ENCODE results near the gene ZNF74.

ZNF74 gene

GRCh38 chr22:20428496-20429253 is 34.7 kb downstream of the ZNF74 start:
- DNase-seq (ENCODE audit: low spot score in 2 of 2) (no peak), ATAC-seq (replicated peaks; ENCODE audit: extremely low read depth, poor library complexity, severe bottlenecking) (no peak)
- Mint-ChIP-seq H3K27me3 (peaks cover 24% of the 10 kb centered on the region), H3K27ac (ENCODE audit: low read depth) (peak overlapping the region; percentile 79), H3K9me3 (no peaks in the 10 kb centered on the region), H3K4me3 (peak overlapping the region; percentile 77), H3K4me1 (peaks cover 25% of the 10 kb centered on the region), H3K36me3 (ENCODE audit: insufficient read depth) (peaks cover 6% of the 10 kb centered on the region)

GRCh38 chr22:20429254-20430100 is 35.5 kb downstream of the ZNF74 start:
- Mint-ChIP-seq H3K36me3 (ENCODE audit: insufficient read depth) (peaks cover 6% of the 10 kb centered on the region), H3K27ac (ENCODE audit: low read depth) (peak overlapping the region; percentile 79), H3K9me3 (no peaks in the 10 kb centered on the region), H3K4me1 (peaks cover 25% of the 10 kb centered on the region), H3K27me3 (peaks cover 32% of the 10 kb centered on the region), H3K4me3 (peak overlapping the region; percentile 77)
- DNase-seq (ENCODE audit: low spot score in 2 of 2) (peak; percentile 57 to 59), ATAC-seq (replicated peaks; ENCODE audit: extremely low read depth, poor library complexity, severe bottlenecking) (peak; percentile 65)

DNA sequence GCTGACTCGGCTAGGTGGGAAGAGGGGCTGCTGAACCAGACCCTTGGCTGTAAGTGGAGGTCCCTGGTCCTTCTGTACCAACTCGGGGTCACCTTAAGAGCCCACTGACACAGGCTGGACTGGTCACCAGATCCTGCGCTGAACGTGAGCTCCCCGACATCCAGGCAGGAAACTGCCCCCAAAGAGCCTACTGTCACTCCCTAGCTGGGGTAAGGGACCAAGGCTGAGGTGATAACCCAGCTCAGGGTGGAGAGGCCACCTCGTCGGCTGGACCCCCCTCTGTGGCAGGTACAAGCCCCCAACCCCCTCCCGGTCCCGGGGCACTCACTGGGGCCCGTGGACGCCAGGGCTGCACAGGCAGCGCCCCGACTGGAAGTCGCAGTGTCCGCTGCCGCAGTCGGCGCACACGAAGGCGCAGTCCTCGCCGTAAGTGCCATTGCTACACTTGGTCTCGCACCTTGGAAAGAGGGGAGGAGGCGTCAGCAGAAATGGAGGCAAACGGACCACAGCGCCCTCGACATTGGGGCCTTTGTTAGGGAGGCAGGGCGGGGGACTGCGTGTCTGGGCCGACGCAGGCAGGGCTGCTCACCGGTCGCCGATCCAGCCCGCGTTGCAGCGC is 36.3 kb downstream of the ZNF74 start:
- peaks cover 4% of the 10 kb centered on the region for H3K36me3 Mint-ChIP-seq (ENCODE audit: insufficient read depth)
- DNase-seq (ENCODE audit: low spot score in 2 of 2) = no peak
- peak overlapping the region; percentile 77 for H3K4me3 Mint-ChIP-seq
- peak; percentile 19 for ATAC-seq (replicated peaks; ENCODE audit: extremely low read depth, poor library complexity, severe bottlenecking)
- peaks cover 39% of the 10 kb centered on the region for H3K27me3 Mint-ChIP-seq
- H3K4me1 Mint-ChIP-seq = peaks cover 25% of the 10 kb centered on the region
- no peaks in the 10 kb centered on the region for H3K9me3 Mint-ChIP-seq
- H3K27ac Mint-ChIP-seq (ENCODE audit: low read depth) = no peak overlapping the region

DNA sequence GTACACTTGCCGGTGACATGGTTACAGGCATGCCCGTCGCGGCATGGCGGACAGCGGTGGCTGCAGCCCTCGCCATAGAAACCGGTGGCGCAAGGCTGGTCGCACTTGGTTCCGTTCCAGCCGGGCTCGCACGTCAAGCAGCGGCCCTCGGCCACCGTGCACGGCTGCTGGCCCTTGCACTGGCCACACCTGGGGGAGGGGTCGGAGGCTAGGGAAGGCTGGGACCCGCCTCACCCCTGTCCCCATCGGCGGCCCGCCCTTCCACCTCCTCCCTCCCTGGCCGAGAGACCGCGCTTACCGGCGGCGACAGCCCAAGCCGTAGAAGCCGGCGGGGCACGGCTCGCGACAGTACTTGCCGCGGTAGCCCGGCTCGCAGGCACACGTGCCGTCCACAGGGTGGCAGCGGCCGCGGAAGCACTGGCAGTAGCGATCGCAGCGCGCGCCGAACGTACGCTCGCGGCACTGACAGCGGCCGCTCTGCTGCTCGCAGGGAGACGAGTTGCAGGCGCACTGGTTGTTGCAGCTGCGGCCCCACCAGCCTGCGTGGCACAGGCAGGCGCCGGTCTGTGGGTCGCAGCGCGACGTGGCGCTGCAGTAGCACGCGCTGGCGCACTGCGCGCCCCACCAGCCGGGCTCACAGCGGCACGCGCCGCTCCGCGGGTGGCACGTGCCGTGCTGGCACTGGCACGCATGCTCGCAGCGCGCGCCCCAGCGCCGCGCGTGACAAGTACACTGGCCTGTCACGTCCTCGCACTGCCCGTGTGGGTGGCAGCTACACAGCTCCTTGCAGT is 37.0 kb downstream of the ZNF74 start:
- peak overlapping the region; percentile 77 for H3K4me3 Mint-ChIP-seq
- peak; percentile 65 for ATAC-seq (replicated peaks; ENCODE audit: extremely low read depth, poor library complexity, severe bottlenecking)
- H3K36me3 Mint-ChIP-seq (ENCODE audit: insufficient read depth) = peaks cover 4% of the 10 kb centered on the region
- H3K4me1 Mint-ChIP-seq = peaks cover 25% of the 10 kb centered on the region
- no peak overlapping the region for H3K27ac Mint-ChIP-seq (ENCODE audit: low read depth)
- H3K9me3 Mint-ChIP-seq = no peaks in the 10 kb centered on the region
- H3K27me3 Mint-ChIP-seq = peaks cover 46% of the 10 kb centered on the region
- peak; percentile 46 to 49 for DNase-seq (ENCODE audit: low spot score in 2 of 2)

GRCh38 chr22:20431511-20432192 is 37.7 kb downstream of the ZNF74 start:
- Mint-ChIP-seq H3K4me3 (peak overlapping the region; percentile 73), H3K27me3 (peaks cover 49% of the 10 kb centered on the region), H3K9me3 (no peaks in the 10 kb centered on the region), H3K4me1 (peaks cover 26% of the 10 kb centered on the region), H3K36me3 (ENCODE audit: insufficient read depth) (peaks cover 4% of the 10 kb centered on the region), H3K27ac (ENCODE audit: low read depth) (no peak overlapping the region)
- no peak for DNase-seq (ENCODE audit: low spot score in 2 of 2)
- ATAC-seq (replicated peaks; ENCODE audit: extremely low read depth, poor library complexity, severe bottlenecking) = no peak

GRCh38 chr22:20432244-20432686 is 38.3 kb downstream of the ZNF74 start:
- H3K4me1 Mint-ChIP-seq = peaks cover 32% of the 10 kb centered on the region
- peaks cover 4% of the 10 kb centered on the region for H3K36me3 Mint-ChIP-seq (ENCODE audit: insufficient read depth)
- H3K4me3 Mint-ChIP-seq = peak overlapping the region; percentile 73
- no peak for ATAC-seq (replicated peaks; ENCODE audit: extremely low read depth, poor library complexity, severe bottlenecking)
- H3K27ac Mint-ChIP-seq (ENCODE audit: low read depth) = no peak overlapping the region
- peaks cover 51% of the 10 kb centered on the region for H3K27me3 Mint-ChIP-seq
- no peak for DNase-seq (ENCODE audit: low spot score in 2 of 2)
- no peaks in the 10 kb centered on the region for H3K9me3 Mint-ChIP-seq

DNA sequence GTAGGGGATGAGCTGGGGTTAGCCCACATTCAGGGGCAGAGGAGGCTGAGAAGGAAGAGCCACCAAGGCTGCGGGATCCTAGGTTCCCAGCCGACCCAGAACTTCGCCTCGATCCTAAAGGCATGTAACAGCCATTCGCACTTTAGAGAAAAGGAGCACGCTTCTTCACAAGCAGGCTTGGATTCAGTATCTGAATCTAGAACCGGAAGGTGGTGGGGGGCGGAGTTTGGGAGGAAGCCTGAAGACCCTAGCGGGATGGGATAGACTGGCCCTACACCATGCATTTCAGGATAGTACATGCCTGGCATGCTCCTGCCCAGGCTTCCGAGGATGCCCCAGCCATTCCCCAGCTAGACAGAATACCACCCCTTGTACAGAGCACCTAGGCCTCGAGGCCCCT is 39.2 kb downstream of the ZNF74 start:
- Mint-ChIP-seq H3K27ac (ENCODE audit: low read depth) (no peak overlapping the region), H3K27me3 (peaks cover 54% of the 10 kb centered on the region), H3K4me1 (peaks cover 30% of the 10 kb centered on the region), H3K36me3 (ENCODE audit: insufficient read depth) (peaks cover 4% of the 10 kb centered on the region), H3K4me3 (no peak overlapping the region), H3K9me3 (no peaks in the 10 kb centered on the region)
- no peak for DNase-seq (ENCODE audit: low spot score in 2 of 2)
- ATAC-seq (replicated peaks; ENCODE audit: extremely low read depth, poor library complexity, severe bottlenecking) = no peak

DNA sequence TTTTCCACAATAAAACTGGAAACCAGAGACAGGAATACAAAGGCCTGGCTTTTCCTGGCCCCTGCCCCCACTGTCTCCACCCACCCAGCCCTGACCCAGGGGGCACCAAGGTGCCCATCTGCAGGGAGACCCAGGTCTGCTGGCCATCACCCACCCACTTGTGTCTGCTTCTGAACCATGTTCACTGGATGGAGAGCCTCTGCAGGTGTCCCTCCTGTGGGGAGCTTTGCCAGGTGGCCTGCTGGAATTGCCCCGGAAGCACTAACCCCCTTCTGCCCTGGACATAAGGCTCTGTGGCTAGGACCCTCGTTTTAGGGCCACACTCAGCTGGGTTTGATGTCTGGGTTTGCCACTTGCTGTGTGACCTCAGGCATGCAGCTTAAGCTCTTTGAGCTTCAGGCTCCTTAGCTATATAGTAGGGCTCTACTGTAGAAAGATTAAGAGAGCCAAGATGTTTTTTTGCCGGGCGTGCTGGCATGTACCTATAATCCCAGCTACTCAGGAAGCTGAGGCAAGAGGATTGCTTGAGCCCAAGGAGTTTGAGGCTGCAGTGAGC is 39.8 kb downstream of the ZNF74 start:
- no peak for DNase-seq (ENCODE audit: low spot score in 2 of 2)
- peaks cover 4% of the 10 kb centered on the region for H3K36me3 Mint-ChIP-seq (ENCODE audit: insufficient read depth)
- H3K4me1 Mint-ChIP-seq = peaks cover 26% of the 10 kb centered on the region
- ATAC-seq (replicated peaks; ENCODE audit: extremely low read depth, poor library complexity, severe bottlenecking) = no peak
- no peak overlapping the region for H3K27ac Mint-ChIP-seq (ENCODE audit: low read depth)
- peaks cover 59% of the 10 kb centered on the region for H3K27me3 Mint-ChIP-seq
- H3K4me3 Mint-ChIP-seq = no peak overlapping the region
- H3K9me3 Mint-ChIP-seq = no peaks in the 10 kb centered on the region

GRCh38 chr22:20434264-20434751 is 40.4 kb downstream of the ZNF74 start:
- Mint-ChIP-seq H3K4me1 (peaks cover 21% of the 10 kb centered on the region), H3K27ac (ENCODE audit: low read depth) (no peak overlapping the region), H3K4me3 (no peak overlapping the region), H3K27me3 (peaks cover 61% of the 10 kb centered on the region), H3K36me3 (ENCODE audit: insufficient read depth) (peaks cover 4% of the 10 kb centered on the region), H3K9me3 (no peaks in the 10 kb centered on the region)
- no peak for DNase-seq (ENCODE audit: low spot score in 2 of 2)
- ATAC-seq (replicated peaks; ENCODE audit: extremely low read depth, poor library complexity, severe bottlenecking) = no peak

DNA sequence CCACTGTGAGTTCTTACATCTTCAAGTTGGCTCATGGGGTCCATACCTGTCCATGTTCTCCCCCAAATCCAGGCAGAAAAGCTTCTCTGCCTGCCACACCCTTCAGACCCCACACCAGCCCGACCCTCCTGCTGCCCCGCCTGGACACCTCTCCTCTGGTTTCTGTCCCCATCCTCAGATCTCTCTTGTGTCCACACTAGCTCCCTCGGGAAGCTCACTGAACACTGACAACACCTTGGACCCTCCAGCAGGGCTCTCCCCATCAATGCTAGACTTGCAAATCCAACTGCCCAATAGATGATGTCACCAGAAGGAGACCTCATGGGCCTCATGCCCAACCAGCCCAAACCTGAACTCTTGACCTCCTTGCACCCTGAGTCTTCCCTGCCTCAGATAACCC is 40.8 kb downstream of the ZNF74 start:
- Mint-ChIP-seq H3K4me1 (peaks cover 21% of the 10 kb centered on the region), H3K4me3 (no peak overlapping the region), H3K27me3 (peaks cover 61% of the 10 kb centered on the region), H3K27ac (ENCODE audit: low read depth) (no peak overlapping the region), H3K36me3 (ENCODE audit: insufficient read depth) (peaks cover 4% of the 10 kb centered on the region), H3K9me3 (no peaks in the 10 kb centered on the region)
- no peak for ATAC-seq (replicated peaks; ENCODE audit: extremely low read depth, poor library complexity, severe bottlenecking)
- DNase-seq (ENCODE audit: low spot score in 2 of 2) = no peak

GRCh38 chr22:20435436-20436306 is 41.7 kb downstream of the ZNF74 start:
- ATAC-seq (replicated peaks; ENCODE audit: extremely low read depth, poor library complexity, severe bottlenecking) = no peak

More at GRCh38 chr22:20435436-20436306, 41.7 kb downstream of the ZNF74 start:
- Mint-ChIP-seq H3K4me3 (peak overlapping the region; percentile 1), H3K36me3 (ENCODE audit: insufficient read depth) (peaks cover 1% of the 10 kb centered on the region), H3K9me3 (no peaks in the 10 kb centered on the region), H3K27me3 (peaks cover 61% of the 10 kb centered on the region), H3K27ac (ENCODE audit: low read depth) (no peak overlapping the region), H3K4me1 (peaks cover 18% of the 10 kb centered on the region)
- DNase-seq (ENCODE audit: low spot score in 2 of 2) = no peak

Measured in central memory CD8-positive, alpha-beta T cell (primary cell).